HepG2 (cell line): ENCODE measurements around the gene TCOF1. TPM values are rescaled to one million over a fixed set of nuclear protein-coding genes. Genes with fewer than 3 reads are reported as not detected.

Experiments used
- ATAC-seq: fragments of 200-7000 bp; cut with Tn5 transposase; 3 replicates; pipeline ENCODE4 v1.9.1; 2020; ENCODE audit warnings: mild to moderate bottlenecking, moderate library complexity
- BruUV-seq: library from RNA; stranded (reverse); fragments of 400-500 nt; replicated peaks from 2 replicates; lab custom pipeline; 2021; lab: Mats Ljungman, UMichigan
- CTCF ChIA-PET: fragments of 300-600 bp; formaldehyde crosslinking; extraction: SDS; loops from one replicate; lab custom pipeline; 2021; ENCODE audit warnings: low total read pairs, inconsistent platforms, low intra/inter-chr PET ratio; lab: Yijun Ruan, JAX
- POLR2A ChIA-PET: fragments of 350-600 bp; sonication (Branson Sonifier 250); formaldehyde crosslinking; loops from one replicate; lab custom pipeline; 2020; ENCODE audit warnings: antibody characterized with exemption, inconsistent platforms; lab: Yijun Ruan, JAX
- DNase-seq: peaks from one replicate; pipeline ENCODE4 v3.0.0-alpha.2; 2015; ENCODE audit warnings: low spot score
- FAIRE-seq: peaks from 3 replicates; lab custom pipeline; 2011; peaks lifted over from hg19 to GRCh38; lab: Jason Lieb, UNC
- H2AFZ ChIP-seq: one replicate; pipeline ENCODE4 v1.6.1; 2011; ENCODE audit warnings: low read length, inconsistent platforms
- H3K27ac ChIP-seq: fragments of 300-600 bp; 3 replicates; pipeline ENCODE4 v1.8.0; 2011; ENCODE audit warnings: mixed run types, mild to moderate bottlenecking, mixed read lengths, low read length, inconsistent platforms; ENCODE audit not compliant: insufficient read depth; ENCODE audit errors: extremely low read length
- H3K27me3 ChIP-seq, 2 experiments: fragments of 200-600 bp in 1 of 2; 2 replicates in 1 of 2; 3 replicates in 1 of 2; pipeline versions ENCODE4 v1.6.0 to v1.8.0; 2011; ENCODE audit warnings: low read length in 2 of 2, mild to moderate bottlenecking in 2 of 2, moderate library complexity in 2 of 2, inconsistent platforms in 1 of 2; ENCODE audit not compliant: insufficient read depth in 2 of 2, control insufficient read depth in 1 of 2
- H3K36me3 ChIP-seq, 2 experiments: fragments of 200-600 bp in 1 of 2; replicated peaks in 1 of 2; 2 replicates in 1 of 2; 3 replicates in 1 of 2; pipeline versions ENCODE4 v1.5.1 to v1.8.0; 2011; ENCODE audit warnings: low read length in 2 of 2, inconsistent platforms in 1 of 2; ENCODE audit not compliant: insufficient read depth in 2 of 2, control insufficient read depth in 1 of 2
- H3K4me1 ChIP-seq: 2 replicates; pipeline ENCODE4 v1.5.1; 2012; ENCODE audit warnings: low read length, inconsistent platforms; ENCODE audit not compliant: insufficient read depth
- H3K4me2 ChIP-seq: 2 replicates; pipeline ENCODE4 v1.6.0; 2011; ENCODE audit warnings: low read depth, low read length, inconsistent platforms
- H3K4me3 ChIP-seq, 3 experiments: fragments of 200-600 bp in 1 of 3; sonication (generic), shearing (Covaris generic) in 1 of 3; replicated peaks in 1 of 3; 2 replicates each; pipeline ENCODE4 v1.5.1; 2011 to 2016; ENCODE audit warnings: low read length in 3 of 3, inconsistent platforms in 2 of 3, low read depth in 2 of 3, mild to moderate bottlenecking in 2 of 3, control low read depth in 1 of 3, mixed read lengths in 1 of 3; ENCODE audit not compliant: insufficient read depth in 1 of 3
- H3K79me2 ChIP-seq: one replicate; pipeline ENCODE4 v1.6.1; 2011; ENCODE audit warnings: low read length, inconsistent platforms; ENCODE audit not compliant: insufficient read depth
- H3K9ac ChIP-seq: 2 replicates; pipeline ENCODE4 v1.6.0; 2011; ENCODE audit warnings: mild to moderate bottlenecking, low read depth, low read length, inconsistent platforms; ENCODE audit not compliant: insufficient read depth
- H3K9me3 ChIP-seq: 2 replicates; pipeline ENCODE4 v1.5.1; 2012; ENCODE audit warnings: mild to moderate bottlenecking, low read length
- H4K20me1 ChIP-seq: 2 replicates; pipeline ENCODE4 v1.6.0; 2011; ENCODE audit warnings: inconsistent platforms, mild to moderate bottlenecking, low read length, moderate library complexity; ENCODE audit not compliant: insufficient read depth
- CTCF ChIP-seq: sonication (generic); formaldehyde crosslinking; IDR thresholded peaks from 2 replicates; pipeline ENCODE4 v1.5.0; 2020; ENCODE audit warnings: mild to moderate bottlenecking, missing genetic modification reagents, moderate library complexity
- FOXJ3 ChIP-seq: sonication (generic); formaldehyde crosslinking; IDR thresholded peaks from 2 replicates; pipeline ENCODE4 v1.4.0; 2020; ENCODE audit warnings: missing genetic modification reagents, mild to moderate bottlenecking, borderline replicate concordance
- STAG1 ChIP-seq: sonication (generic); formaldehyde crosslinking; IDR thresholded peaks from 2 replicates; pipeline ENCODE4 v1.4.0; 2020; ENCODE audit warnings: missing genetic modification reagents
- XRCC5 ChIP-seq: fragments of 200-400 bp; formaldehyde crosslinking; optimal IDR thresholded peaks from 2 replicates; pipeline ENCODE3; 2017; ENCODE audit warnings: mild to moderate bottlenecking, low read length
- ZNF263 ChIP-seq: sonication (generic); formaldehyde crosslinking; IDR thresholded peaks from 2 replicates; pipeline ENCODE4 v1.4.0; 2020; ENCODE audit warnings: missing genetic modification reagents
- ZNF766 ChIP-seq: sonication (generic); formaldehyde crosslinking; IDR thresholded peaks from 2 replicates; pipeline ENCODE4 v1.5.0; 2020; ENCODE audit warnings: missing genetic modification reagents, borderline replicate concordance
- WGBS: methylation state at CpG from one replicate; pipeline ENCODE4 v1.1.6; 2017; ENCODE audit warnings: low lambda C conversion rate; 5-methylcytosine and 5-hydroxymethylcytosine counted together
- in situ Hi-C: cut with HindIII; loops from 2 replicates; pipeline ENCODE4 v1.10.0; 2017; ENCODE audit warnings: low pct_unique_long_range_greater_than_20kb; ENCODE audit not compliant: extremely low pct_ligation_motif_present
- intact Hi-C: fragments of 100-400 bp; cut with micrococcal nuclease; formaldehyde crosslinking; loops from one replicate; pipeline ENCODE4 v1.10.0; 2022; ENCODE audit not compliant: unreplicated experiment
- polyA plus RNA-seq, 8 experiments: library from polyadenylated mRNA; depleted of rRNA in 3 of 8; stranded (reverse) in 7 of 8; unstranded in 1 of 8; fragments of >200 nt; fragmentation: Illumina TruSeq in 4 of 8; extraction: Trizol in 4 of 8; gene quantifications; 2 replicates each; pipeline versions ENCODE4 v1.2.1 to v1.2.3, GENCODE V29; 2011 to 2016; ENCODE audit warnings: low read depth in 4 of 8, missing spikeins in 1 of 8, mixed read lengths in 1 of 8; ENCODE audit not compliant: insufficient read depth in 1 of 8
- total RNA-seq, 5 experiments: library from RNA; depleted of rRNA; stranded (reverse); fragments of >200 nt; fragmentation: Illumina TruSeq; extraction: Trizol; gene quantifications; 2 replicates each; pipeline ENCODE4 v1.2.3, GENCODE V29; 2016; ENCODE audit warnings: low read depth in 1 of 5

The TCOF1 gene
- total and polyA plus RNA-seq, 2 of the 13 experiments (the other 11 are each of a cell fraction or from before 2014, with no cell fraction given): 10.1 to 41.6 TPM

GRCh38 chr5:150438873-150439546 lies 81.5 kb downstream of the TCOF1 start:
- FAIRE-seq: peak; percentile 64
- 12% methylated on average over 4 of the region's 4 CpGs for WGBS
- CTCF ChIA-PET: no interaction called here

More at GRCh38 chr5:150438873-150439546, 81.5 kb downstream of the TCOF1 start:
- intact Hi-C loops (loop anchor here (5.0 kb wide), 2 partner anchors 82 to 167 kb away; partner anchors contain the start of gene TCOF1), in situ Hi-C loops (loop anchor here (5.0 kb wide), 2 partner anchors 42 to 167 kb away; no protein-coding TSS in a partner anchor)
- BruUV-seq: no TSS peak
- POLR2A ChIA-PET: no interaction called here
- no peak overlapping the region for H3K9ac ChIP-seq
- DNase-seq: peak; percentile 51
- no peaks in the 10 kb centered on the region for H3K27me3 ChIP-seq
- no peak overlapping the region for H2AFZ ChIP-seq
- H3K9me3 ChIP-seq: no peaks in the 10 kb centered on the region
- H3K4me2 ChIP-seq: no peak overlapping the region
- peaks cover 2 to 8% of the 10 kb centered on the region in 2 experiments; a peak in 4 of 5 replicates for H3K36me3 ChIP-seq
- H3K4me3 ChIP-seq: no peak overlapping the region
- peak; percentile 69 for ATAC-seq
- H3K79me2 ChIP-seq: no peaks in the 10 kb centered on the region
- H3K27ac ChIP-seq: no peak overlapping the region
- TF ChIP-seq XRCC5: peak; percentile 41
- peak; percentile 37; the same call in 1 of the 2 replicates for TF ChIP-seq ZNF263 (CRISPR knock-in tag)
- TF ChIP-seq FOXJ3 (CRISPR knock-in tag): no peak
- peak; percentile 51 for TF ChIP-seq STAG1 (CRISPR knock-in tag)
- peak; percentile 68 for TF ChIP-seq CTCF
- TF ChIP-seq ZNF766 (CRISPR knock-in tag): no peak
- TF ChIP-seq, all 625 proteins: peak for 4
- Histone ChIP-seq H4K20me1 (peaks cover 7% of the 10 kb centered on the region), H3K4me1 (no peaks in the 10 kb centered on the region)
